Hematopoietic multipotent progenitor cell treated with erythropoietin and hydrocortisone succinate and interleukin-3 and kit ligand, for 15 days (in vitro differentiated cells): ENCODE data around the gene ZC3H18.
A peak's percentile ranks its signal among the peaks of the same experiment; 100 is the strongest.
"Not testable (repeated sequence)": the region's sequence is repeated elsewhere in the genome, so short reads cannot be mapped to it uniquely, and the experiment has no call there.

Source experiments
- DNase-seq: peaks from one replicate; pipeline ENCODE4 v3.0.0-alpha.2; 2015; ENCODE audit warnings: low spot score

ZC3H18 gene

GRCh38 chr16:88654363-88655052 is 84.3 kb downstream of the ZC3H18 start:
- no peak for DNase-seq

GRCh38 chr16:88655053-88655732 is 85.0 kb downstream of the ZC3H18 start:
- DNase-seq, result no peak

DNA sequence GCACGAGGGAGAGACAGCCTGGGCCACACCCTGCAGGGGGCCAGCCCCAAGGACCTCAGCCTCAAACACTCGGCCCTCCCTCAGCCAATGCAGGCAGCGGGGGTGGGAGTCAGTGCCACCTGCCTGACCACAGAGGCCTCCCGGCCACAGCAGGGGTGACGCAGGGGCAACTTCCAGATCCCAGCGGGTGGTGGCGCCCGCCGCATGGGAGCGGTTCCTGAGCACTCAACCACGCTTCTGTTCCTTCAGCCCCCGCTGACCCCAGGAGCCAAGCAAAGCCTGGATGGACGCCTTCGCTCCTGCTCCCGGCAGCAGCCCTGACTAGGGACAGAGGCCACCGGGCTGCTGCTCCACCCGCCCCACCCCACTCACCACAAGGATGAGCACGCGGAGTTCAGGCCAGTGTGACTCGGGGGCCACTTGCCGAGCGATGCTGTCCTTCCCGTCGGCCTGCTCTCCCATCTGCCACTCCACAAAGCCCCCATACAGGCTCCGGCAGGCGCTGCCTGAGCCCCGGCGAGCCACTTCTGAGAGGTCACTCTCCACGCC is 85.6 kb downstream of the ZC3H18 start:
- DNase-seq, result no peak

DNA sequence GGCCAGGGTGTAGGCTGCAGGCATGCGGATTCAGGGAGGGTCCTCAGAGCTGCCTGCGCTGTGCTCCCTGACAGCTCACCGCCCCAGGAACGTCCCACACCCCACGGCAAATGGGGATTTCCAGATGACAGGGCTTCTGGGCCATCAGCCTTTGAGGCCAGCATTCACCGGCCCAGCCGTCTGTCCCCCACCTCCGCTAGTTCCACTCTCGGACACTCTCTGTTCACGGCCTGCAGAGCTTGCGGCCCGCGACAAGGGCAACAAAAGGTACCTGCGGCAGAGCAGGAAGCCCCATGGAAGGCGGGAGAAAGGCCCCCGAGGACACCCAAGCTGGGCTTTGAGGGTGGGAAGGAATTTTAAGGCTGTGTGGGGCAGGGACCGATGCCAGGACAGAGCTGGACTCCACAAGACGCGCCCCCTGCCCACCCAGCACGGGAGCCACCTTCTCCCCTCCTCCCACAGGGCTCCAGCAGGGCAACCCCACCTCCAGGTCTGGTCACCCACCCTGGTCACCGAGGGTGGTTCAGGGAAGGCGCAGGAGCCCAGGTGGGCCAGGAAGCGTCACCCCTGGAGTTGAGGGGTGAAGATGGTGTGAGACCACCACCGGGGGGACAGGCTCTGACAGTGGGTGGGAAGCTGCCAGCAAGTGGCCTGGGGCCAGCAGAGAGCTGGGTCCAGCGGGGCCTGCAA is 86.2 kb downstream of the ZC3H18 start:
- DNase-seq, result no peak

- DNase-seq, result no peak
Observed at GRCh38 chr16:88657371-88657770, 87.2 kb downstream of the ZC3H18 start.

DNA sequence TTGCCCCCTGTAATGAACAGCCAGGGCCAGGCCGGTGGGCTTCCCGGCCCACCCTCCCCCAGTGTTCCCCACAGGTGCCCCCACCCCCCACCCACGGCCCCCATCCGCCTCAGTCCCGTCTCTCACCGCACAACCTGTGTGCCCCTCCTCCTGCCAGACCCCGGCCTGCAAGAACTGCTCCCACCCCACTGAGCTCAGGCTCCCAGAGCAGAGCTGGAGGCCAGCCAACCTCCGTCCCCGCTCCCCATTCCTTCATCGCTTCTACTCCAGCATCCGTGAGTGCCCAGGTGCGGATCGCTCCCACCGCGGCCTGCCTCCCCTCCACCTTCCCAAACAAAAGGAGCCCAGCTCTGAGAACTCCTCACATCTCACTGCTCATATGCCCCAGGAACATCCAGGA is 88.5 kb downstream of the ZC3H18 start:
- DNase-seq, result no peak

- no peak for DNase-seq
Observed at GRCh38 chr16:88659160-88659559, 89.0 kb downstream of the ZC3H18 start.

- DNase-seq, result no peak
Observed at GRCh38 chr16:88661468-88661867, 91.3 kb downstream of the ZC3H18 start.

DNA sequence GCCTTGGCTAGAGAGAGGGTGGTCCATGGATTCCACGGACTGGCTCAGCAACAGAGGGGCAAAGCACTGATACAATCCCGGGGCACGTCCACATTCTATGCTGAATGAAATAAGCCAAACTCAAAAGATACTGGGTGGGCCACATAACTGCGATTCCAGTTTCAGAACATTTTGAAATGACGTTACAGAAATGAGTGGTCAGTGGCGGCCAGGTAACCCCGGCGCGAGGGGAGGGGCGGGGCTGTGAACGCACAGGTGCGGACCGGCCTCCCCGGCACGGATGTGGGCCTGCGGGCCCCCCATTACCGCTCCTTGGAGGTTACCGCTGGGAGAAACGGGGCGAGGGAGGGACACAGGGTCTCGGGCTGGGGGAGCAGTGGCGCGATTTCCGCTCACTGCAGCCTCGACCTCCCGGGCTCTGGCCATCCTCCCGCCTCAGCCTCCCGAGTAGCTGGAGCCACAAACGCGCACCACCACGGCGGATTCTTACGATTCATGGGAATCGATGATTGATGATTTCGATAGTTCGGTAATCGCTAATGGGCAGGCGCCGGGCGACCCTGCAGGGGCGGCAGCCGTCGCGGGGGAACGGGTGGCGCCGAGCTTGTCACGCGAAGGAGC is 92.1 kb downstream of the ZC3H18 start:
- no peak for DNase-seq

DNA sequence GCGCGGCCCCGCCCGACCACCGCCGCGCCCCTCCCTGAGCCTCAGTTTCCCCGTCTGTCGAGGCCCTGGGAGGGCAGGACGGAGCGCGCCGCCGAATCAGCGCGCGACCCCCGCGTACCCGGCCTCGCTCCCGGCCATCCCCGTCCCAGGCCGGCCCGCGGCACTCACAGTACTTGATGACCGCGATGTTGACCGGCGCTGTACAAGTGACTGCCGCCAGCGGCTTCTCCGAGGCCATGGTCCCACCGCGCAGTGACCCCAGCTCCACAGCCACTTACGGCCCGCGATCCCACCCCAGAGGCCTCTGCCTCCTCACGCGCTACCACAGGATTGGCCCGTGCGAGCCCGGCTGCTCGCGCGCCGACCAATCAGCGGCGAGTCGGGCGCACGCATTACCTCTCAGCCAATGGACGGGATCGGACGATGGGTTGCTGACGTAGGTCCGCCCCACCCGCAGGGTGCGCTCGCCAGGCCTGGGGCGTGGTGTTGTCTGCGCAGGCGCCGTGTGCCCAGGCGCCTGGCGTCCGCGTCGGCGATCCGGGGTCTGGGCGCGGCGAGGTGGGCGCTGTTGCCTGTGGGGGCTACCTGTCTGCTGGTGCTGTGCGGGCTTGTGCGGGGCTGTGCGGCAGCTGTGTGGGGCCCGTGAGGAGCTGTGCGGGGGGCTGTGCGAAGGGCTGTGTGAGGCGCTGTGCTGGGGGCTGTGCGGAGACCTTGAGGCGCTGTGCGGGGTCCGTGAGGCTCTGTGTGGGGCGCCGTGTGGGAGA is 92.8 kb downstream of the ZC3H18 start, which contains the start of gene MVD:
MVD (minus strand) TSS at position 249 of the 764 bp plus-strand sequence; CDS start at position 238, 11 bp downstream.
- peak; percentile 98 for DNase-seq

- DNase-seq, result no peak
Observed at GRCh38 chr16:88665148-88665547, 94.9 kb downstream of the ZC3H18 start.

- no peak for DNase-seq
Observed at GRCh38 chr16:88665570-88665969, 95.4 kb downstream of the ZC3H18 start.

- DNase-seq, result no peak
Observed at GRCh38 chr16:88667461-88667860, 97.3 kb downstream of the ZC3H18 start.

DNA sequence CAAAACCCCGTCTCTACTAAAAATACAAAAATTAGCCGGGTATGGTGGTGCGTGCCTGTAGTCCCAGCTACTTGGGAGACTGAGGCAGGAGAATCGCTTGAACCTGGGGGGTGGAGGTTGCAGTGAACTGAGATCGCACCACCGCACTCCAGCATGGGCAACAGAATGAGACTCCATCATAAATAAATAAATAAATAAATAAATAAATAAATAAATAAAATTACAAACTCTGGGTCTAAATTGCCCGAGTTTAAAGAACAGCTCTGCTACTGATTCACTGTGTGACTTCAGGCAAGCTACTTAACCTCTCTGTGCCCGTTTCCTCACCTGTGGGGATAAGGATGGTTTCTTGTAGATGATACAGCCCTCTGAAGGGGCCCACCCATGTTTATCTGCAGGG is 99.3 kb downstream of the ZC3H18 start:
- DNase-seq, result not testable (repeated sequence)

GRCh38 chr16:88669980-88670379 is 99.8 kb downstream of the ZC3H18 start:
- no peak for DNase-seq

GRCh38 chr16:88671806-88672205 is 101.6 kb downstream of the ZC3H18 start:
- DNase-seq, result no peak

DNA sequence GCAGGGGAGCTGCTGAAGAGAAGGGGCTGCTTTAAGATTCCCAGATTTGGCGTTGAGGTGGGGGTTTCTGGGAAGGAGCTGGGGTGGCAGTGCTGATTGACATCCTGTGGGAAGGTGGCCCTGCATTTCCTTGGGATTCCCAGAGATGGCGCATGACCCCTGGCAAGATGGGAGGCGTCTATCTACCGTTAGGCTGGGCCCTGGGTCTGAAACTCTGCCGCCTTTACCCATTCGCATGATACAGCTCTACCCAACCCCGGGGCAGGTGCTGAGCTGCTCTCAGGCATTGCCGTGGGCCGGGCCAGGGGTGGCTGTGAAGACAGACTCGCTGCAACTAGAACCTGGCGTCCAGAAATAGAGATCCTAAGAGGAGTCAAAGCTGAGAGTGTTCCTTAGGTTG is 102.6 kb downstream of the ZC3H18 start:
- DNase-seq, result no peak

GRCh38 chr16:88673716-88674379 is 103.6 kb downstream of the ZC3H18 start:
- no peak for DNase-seq

GRCh38 chr16:88676502-88677242 is 106.5 kb downstream of the ZC3H18 start:
- no peak for DNase-seq

DNA sequence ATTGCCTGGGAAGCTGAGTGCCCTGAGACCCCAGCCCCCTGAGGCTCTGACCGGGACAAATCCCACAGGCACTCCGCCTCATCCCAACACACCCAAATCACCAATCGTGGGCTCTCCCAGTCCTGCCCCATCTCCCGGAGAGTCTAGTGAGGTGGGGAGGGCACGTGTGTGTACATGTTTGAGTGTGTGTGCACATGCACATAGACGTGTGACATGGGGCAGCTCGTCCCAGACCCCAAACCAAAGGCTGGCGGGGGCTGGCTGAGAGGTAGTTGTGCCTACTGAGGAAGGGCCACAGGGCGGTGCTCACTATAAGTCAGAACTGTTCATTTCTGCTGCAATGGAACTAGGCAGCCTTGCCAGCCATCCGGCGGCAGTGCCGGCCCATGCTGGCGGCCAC is 107.5 kb downstream of the ZC3H18 start:
- no peak for DNase-seq
